ENCODE measurements around the gene MPRIP.

DNA sequence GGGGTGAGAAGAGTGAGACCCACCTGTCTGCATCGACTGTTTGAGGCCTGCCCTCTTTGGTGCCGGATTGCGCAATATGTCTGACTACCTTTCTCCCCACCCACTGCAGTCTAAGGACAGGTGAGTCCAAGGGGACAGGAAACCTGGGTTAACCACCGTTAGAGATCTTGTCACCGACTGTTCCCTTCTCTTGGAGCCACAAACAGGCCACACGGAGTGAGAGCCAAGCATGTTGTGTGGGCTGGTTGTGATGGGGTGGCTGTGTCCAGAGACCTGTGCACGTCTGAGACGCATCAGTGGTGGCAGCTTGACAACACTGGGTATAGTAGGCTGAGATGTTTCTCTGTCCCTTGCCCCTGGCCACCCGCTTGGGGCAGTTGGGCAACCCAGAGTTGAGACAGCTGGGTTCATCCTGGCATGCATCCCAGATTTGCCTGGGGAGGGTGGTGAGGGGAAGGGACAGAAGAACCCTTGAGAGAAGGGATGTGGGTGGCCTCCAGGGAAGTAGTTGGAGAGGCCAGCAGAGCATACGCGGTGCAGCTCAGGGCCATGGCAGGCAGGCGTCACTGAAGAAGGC is 21.4 kb downstream of the MPRIP start:
- no peak for TF ChIP-seq CTCF (IDR thresholded peaks at IDR 0.05)
- no peak for TF ChIP-seq POLR2AphosphoS5 (IDR thresholded peaks at IDR 0.05)
- no peak for TF ChIP-seq POLR2A (IDR thresholded peaks at IDR 0.05)
